Loucy (cell line): ENCODE results near the gene TTYH3.

ENCODE experiments used
- CTCF ChIP-seq: fragments of 200-600 bp; sonication (generic); conservative IDR thresholded peaks from 2 replicates; pipeline ENCODE4 v1.5.1; 2014; ENCODE audit warnings: mild to moderate bottlenecking, antibody characterized with exemption, low read length
- EZH2phosphoT487 ChIP-seq: fragments of 200-600 bp; IDR thresholded peaks from 2 replicates; pipeline ENCODE4 v1.6.1; 2018; ENCODE audit warnings: antibody characterized with exemption, mild to moderate bottlenecking, moderate library complexity, borderline replicate concordance

- no peak for TF ChIP-seq CTCF
- TF ChIP-seq EZH2phosphoT487: no peak
These were observed 80.3 kb downstream of the TTYH3 start for GRCh38 chr7:2711895-2712675.
